VCaP (cell line): ENCODE measurements around the gene COL4A2.
"Not testable (repeated sequence)": the region's sequence is repeated elsewhere in the genome, so short reads cannot be mapped to it uniquely, and the experiment has no call there.

Source experiments
- H3K27ac ChIP-seq: fragments of 450-650 bp; 2 replicates; pipeline ENCODE4 v1.5.1; 2017
- CTCF ChIP-seq: fragments of 450-650 bp; conservative IDR thresholded peaks from 2 replicates; pipeline ENCODE4 v1.5.1; 2017; ENCODE audit warnings: mild to moderate bottlenecking, moderate library complexity

The COL4A2 gene

GRCh38 chr13:110309661-110310524, 2.8 kb downstream of the COL4A2 start:
- no peak overlapping the region for H3K27ac ChIP-seq
- TF ChIP-seq CTCF, result no peak

GRCh38 chr13:110310541-110311442, 3.7 kb downstream of the COL4A2 start:
- TF ChIP-seq CTCF, result no peak
- no peak overlapping the region for H3K27ac ChIP-seq

- TF ChIP-seq CTCF, result no peak
- no peak overlapping the region for H3K27ac ChIP-seq
Observed at GRCh38 chr13:110311443-110312338, 4.6 kb downstream of the COL4A2 start.

GRCh38 chr13:110312339-110313031, 5.4 kb downstream of the COL4A2 start:
- TF ChIP-seq CTCF, result no peak
- no peak overlapping the region for H3K27ac ChIP-seq

- not testable (repeated sequence) for H3K27ac ChIP-seq
Observed at GRCh38 chr13:110313261-110313660, 6.2 kb downstream of the COL4A2 start.

GRCh38 chr13:110313733-110314132, 6.6 kb downstream of the COL4A2 start:
- H3K27ac ChIP-seq, result not testable (repeated sequence)

- H3K27ac ChIP-seq, result no peak overlapping the region
- no peak for TF ChIP-seq CTCF
Observed at GRCh38 chr13:110314516-110315245, 7.6 kb downstream of the COL4A2 start.
